ENCODE measurements around the gene MBD3L2.
"Not testable (repeated sequence)": the region's sequence is repeated elsewhere in the genome, so short reads cannot be mapped to it uniquely, and the experiment has no call there.

The MBD3L2 gene

GRCh38 chr19:7049021-7049420, at the start of gene MBD3L2:
TSS of gene MBD3L2 (plus strand) at chr19:7049321. CDS start at chr19:7049374, 53 bp downstream.
- DNase-seq; H3K27ac ChIP-seq; in situ Hi-C loops (cut with HindIII; ENCODE audit: low pct_ligation_motif_present, low sequenced_read_pairs); H3K27me3 ChIP-seq (replicated peaks); H3K36me3 ChIP-seq (replicated peaks); H3K4me3 ChIP-seq (ENCODE audit: low read depth, low read length): not testable (repeated sequence)

GRCh38 chr19:6999933-7000332, 49.2 kb upstream of the MBD3L2 start:
- DNase-seq = no peak
- Histone ChIP-seq H3K4me3 (ENCODE audit: low read depth, low read length) (no peak overlapping the region), H3K36me3 (replicated peaks) (no peaks in the 10 kb centered on the region), H3K27me3 (replicated peaks) (no peaks in the 10 kb centered on the region), H3K27ac (no peak overlapping the region)
- no peak for TF ChIP-seq CTCF (IDR thresholded peaks at IDR 0.05; ENCODE audit: low read depth, low read length, missing control alignments)
- in situ Hi-C loops (cut with HindIII; ENCODE audit: low pct_ligation_motif_present, low sequenced_read_pairs) = no loop called here

GRCh38 chr19:7000333-7000732, 48.8 kb upstream of the MBD3L2 start:
- H3K27ac ChIP-seq = no peak overlapping the region
- no peak for DNase-seq
- in situ Hi-C loops (cut with HindIII; ENCODE audit: low pct_ligation_motif_present, low sequenced_read_pairs) = no loop called here

GRCh38 chr19:7000816-7001215, 48.3 kb upstream of the MBD3L2 start:
- H3K36me3 ChIP-seq (replicated peaks) = no peaks in the 10 kb centered on the region
- no peak overlapping the region for H3K27ac ChIP-seq
- H3K27me3 ChIP-seq (replicated peaks) = no peaks in the 10 kb centered on the region
- no peak for TF ChIP-seq CTCF (IDR thresholded peaks at IDR 0.05; ENCODE audit: low read depth, low read length, missing control alignments)
- in situ Hi-C loops (cut with HindIII; ENCODE audit: low pct_ligation_motif_present, low sequenced_read_pairs) = no loop called here
- DNase-seq = no peak
- no peak overlapping the region for H3K4me3 ChIP-seq (ENCODE audit: low read depth, low read length)

More at GRCh38 chr19:7000333-7000732, 48.8 kb upstream of the MBD3L2 start:
- Histone ChIP-seq H3K27me3 (replicated peaks) (no peaks in the 10 kb centered on the region), H3K36me3 (replicated peaks) (no peaks in the 10 kb centered on the region), H3K4me3 (ENCODE audit: low read depth, low read length) (no peak overlapping the region)
- no peak for TF ChIP-seq CTCF (IDR thresholded peaks at IDR 0.05; ENCODE audit: low read depth, low read length, missing control alignments)

- no peak overlapping the region for H3K4me3 ChIP-seq (ENCODE audit: low read depth, low read length)
- DNase-seq = peak; percentile 27
- no peaks in the 10 kb centered on the region for H3K27me3 ChIP-seq (replicated peaks)
- no peak for TF ChIP-seq CTCF (IDR thresholded peaks at IDR 0.05; ENCODE audit: low read depth, low read length, missing control alignments)
- H3K27ac ChIP-seq = no peak overlapping the region
- H3K36me3 ChIP-seq (replicated peaks) = no peaks in the 10 kb centered on the region
- in situ Hi-C loops (cut with HindIII; ENCODE audit: low pct_ligation_motif_present, low sequenced_read_pairs) = no loop called here
Measured at GRCh38 chr19:7004313-7004931, 44.7 kb upstream of the MBD3L2 start.

- in situ Hi-C loops (cut with HindIII; ENCODE audit: low pct_ligation_motif_present, low sequenced_read_pairs) = no loop called here
- Histone ChIP-seq H3K27me3 (replicated peaks) (no peaks in the 10 kb centered on the region), H3K4me3 (ENCODE audit: low read depth, low read length) (no peak overlapping the region), H3K27ac (no peak overlapping the region), H3K36me3 (replicated peaks) (no peaks in the 10 kb centered on the region)
- no peak for DNase-seq
- no peak for TF ChIP-seq CTCF (IDR thresholded peaks at IDR 0.05; ENCODE audit: low read depth, low read length, missing control alignments)
Measured at GRCh38 chr19:7006135-7006704, 42.9 kb upstream of the MBD3L2 start.

All from brain microvascular endothelial cell (primary cell).